HEK293T (cell line): Measurements from ENCODE around the gene DMKN.

ENCODE experiments used
- CTCF ChIA-PET: fragments of 350-600 bp; formaldehyde crosslinking; extraction: SDS; loops from one replicate; lab custom pipeline; 2021; ENCODE audit warnings: antibody characterized with exemption, inconsistent platforms; lab: Yijun Ruan, JAX
- POLR2A ChIA-PET: fragments of 350-600 bp; formaldehyde crosslinking; extraction: SDS; loops from one replicate; lab custom pipeline; 2020; ENCODE audit warnings: antibody characterized with exemption, inconsistent platforms; lab: Yijun Ruan, JAX
- DNase-seq: peaks from one replicate; pipeline ENCODE4 v3.0.0; 2012; ENCODE audit warnings: mixed read lengths; ENCODE audit errors: extremely low spot score
- ARNT ChIP-seq: fragments of 450-650 bp; IDR thresholded peaks from 2 replicates; pipeline ENCODE4 v1.6.1; 2017; ENCODE audit warnings: mild to moderate bottlenecking
- BHLHE40 ChIP-seq: fragments of 450-650 bp; IDR thresholded peaks from 2 replicates; pipeline ENCODE4 v1.6.1; 2016; ENCODE audit warnings: mild to moderate bottlenecking, moderate library complexity, borderline replicate concordance
- CTBP1 ChIP-seq: fragments of 450-650 bp; IDR thresholded peaks from 2 replicates; pipeline ENCODE4 v1.6.1; 2016; ENCODE audit warnings: borderline replicate concordance
- ELF4 ChIP-seq: fragments of 450-650 bp; IDR thresholded peaks from 2 replicates; pipeline ENCODE4 v1.6.1; 2017; ENCODE audit warnings: antibody characterized with exemption
- FOXA1 ChIP-seq: fragments of 450-650 bp; IDR thresholded peaks from 2 replicates; pipeline ENCODE4 v1.6.1; 2016; ENCODE audit warnings: mild to moderate bottlenecking
- FOXK2 ChIP-seq: fragments of 450-650 bp; IDR thresholded peaks from 2 replicates; pipeline ENCODE4 v1.6.1; 2016; ENCODE audit warnings: mild to moderate bottlenecking
- FOXM1 ChIP-seq: fragments of 450-650 bp; IDR thresholded peaks from 2 replicates; pipeline ENCODE4 v1.6.1; 2017; ENCODE audit warnings: mild to moderate bottlenecking, borderline replicate concordance
- HDGF ChIP-seq: fragments of 450-650 bp; IDR thresholded peaks from 2 replicates; pipeline ENCODE4 v1.6.1; 2017; ENCODE audit warnings: antibody characterized with exemption, borderline replicate concordance
- L3MBTL2 ChIP-seq: fragments of 450-650 bp; conservative IDR thresholded peaks from 2 replicates; pipeline ENCODE4 v1.6.1; 2016; ENCODE audit warnings: mild to moderate bottlenecking
- LEF1 ChIP-seq: fragments of 450-650 bp; IDR thresholded peaks from 2 replicates; pipeline ENCODE4 v1.6.1; 2017; ENCODE audit warnings: mild to moderate bottlenecking, borderline replicate concordance
- NFRKB ChIP-seq: fragments of 450-650 bp; IDR thresholded peaks from 2 replicates; pipeline ENCODE4 v1.6.1; 2016; ENCODE audit warnings: mild to moderate bottlenecking, moderate library complexity
- PKNOX1 ChIP-seq: fragments of 450-650 bp; IDR thresholded peaks from 2 replicates; pipeline ENCODE4 v1.6.1; 2016
- SP1 ChIP-seq: fragments of 450-650 bp; IDR thresholded peaks from 2 replicates; pipeline ENCODE4 v1.6.1; 2017
- SUZ12 ChIP-seq: fragments of 450-650 bp; IDR thresholded peaks from 2 replicates; pipeline ENCODE4 v1.6.1; 2016; ENCODE audit warnings: mild to moderate bottlenecking
- TARDBP ChIP-seq: fragments of 450-650 bp; IDR thresholded peaks from 2 replicates; pipeline ENCODE4 v1.6.1; 2016
- ZNF384 ChIP-seq: fragments of 450-650 bp; IDR thresholded peaks from 2 replicates; pipeline ENCODE4 v1.6.1; 2016

The DMKN gene

GRCh38 chr19:35491836-35492360 lies 21.6 kb downstream of the DMKN start:
- no peak for DNase-seq
- ChIA-PET CTCF (interaction anchor here (0.6 kb wide), 1 partner anchor 17 kb away, joined by 3 read pairs; no protein-coding TSS in a partner anchor), POLR2A (interaction anchor here (0.7 to 1.4 kb wide), 2 partner anchors 13 to 17 kb away, joined by 3 read pairs; no protein-coding TSS in a partner anchor)
- no peak for TF ChIP-seq SUZ12
- TF ChIP-seq TARDBP, result no peak
- TF ChIP-seq L3MBTL2, result no peak
- no peak for TF ChIP-seq ZNF384
- no peak for TF ChIP-seq BHLHE40
- no peak for TF ChIP-seq HDGF
- no peak for TF ChIP-seq ARNT
- no peak for TF ChIP-seq FOXA1
- TF ChIP-seq ELF4, result no peak
- no peak for TF ChIP-seq NFRKB
- no peak for TF ChIP-seq SP1
- TF ChIP-seq FOXK2, result no peak
- TF ChIP-seq PKNOX1, result no peak
- TF ChIP-seq LEF1, result no peak
- TF ChIP-seq FOXM1, result no peak
- no peak for TF ChIP-seq CTBP1

DNA sequence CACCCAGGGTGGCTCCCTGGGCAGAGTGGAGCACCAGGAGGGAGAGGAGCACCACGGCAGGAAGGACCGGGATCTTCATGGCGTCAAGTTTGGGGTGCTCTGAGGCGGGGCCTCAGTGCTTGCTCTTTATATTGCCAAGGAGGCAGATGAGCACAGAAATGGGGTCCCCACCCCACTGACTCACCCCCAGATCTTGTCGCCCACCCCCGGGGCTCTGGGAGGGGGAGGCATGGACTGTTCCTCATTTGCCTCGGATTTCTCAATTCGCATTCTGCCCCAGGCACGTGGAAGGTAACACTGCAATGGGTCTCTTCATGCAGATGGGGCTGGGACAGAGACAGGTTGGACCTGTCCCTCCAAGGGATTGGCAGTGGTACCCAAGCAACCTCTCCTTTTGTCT lies 23.1 kb downstream of the DMKN start, which contains the start of gene KRTDAP:
TSS of gene KRTDAP (minus strand) at position 101 of the 400 bp plus-strand sequence. CDS start at position 79, 22 bp downstream.
- ChIA-PET CTCF (no interaction called here), POLR2A (no interaction called here)
- no peak for DNase-seq
- no peak for TF ChIP-seq L3MBTL2

DNA sequence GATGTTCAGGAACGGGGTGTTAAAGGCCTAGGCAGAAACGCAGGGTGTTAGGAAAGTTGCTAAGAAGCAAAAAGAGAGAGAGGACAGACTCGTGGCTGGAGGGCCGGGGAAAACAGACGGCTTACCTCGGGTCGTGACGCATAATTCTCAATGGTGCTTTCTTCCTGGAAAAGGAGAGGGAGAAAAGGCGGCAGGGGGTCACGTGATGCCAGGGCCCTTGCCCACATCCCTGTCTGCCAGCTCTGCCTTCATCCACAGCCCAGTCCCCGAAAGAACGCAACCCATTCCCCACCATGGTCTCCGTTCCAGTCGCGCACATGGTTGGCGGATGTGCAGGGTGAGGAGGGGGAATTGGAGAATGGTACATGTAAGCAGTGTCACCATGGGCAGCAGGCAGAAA lies 24.8 kb downstream of the DMKN start:
- TF ChIP-seq CTBP1 (no peak), ARNT (no peak), FOXK2 (no peak), SUZ12 (no peak), SP1 (no peak), PKNOX1 (no peak), L3MBTL2 (no peak), ZNF384 (no peak)
- ChIA-PET CTCF (no interaction called here), POLR2A (no interaction called here)
- DNase-seq, result no peak

DNA sequence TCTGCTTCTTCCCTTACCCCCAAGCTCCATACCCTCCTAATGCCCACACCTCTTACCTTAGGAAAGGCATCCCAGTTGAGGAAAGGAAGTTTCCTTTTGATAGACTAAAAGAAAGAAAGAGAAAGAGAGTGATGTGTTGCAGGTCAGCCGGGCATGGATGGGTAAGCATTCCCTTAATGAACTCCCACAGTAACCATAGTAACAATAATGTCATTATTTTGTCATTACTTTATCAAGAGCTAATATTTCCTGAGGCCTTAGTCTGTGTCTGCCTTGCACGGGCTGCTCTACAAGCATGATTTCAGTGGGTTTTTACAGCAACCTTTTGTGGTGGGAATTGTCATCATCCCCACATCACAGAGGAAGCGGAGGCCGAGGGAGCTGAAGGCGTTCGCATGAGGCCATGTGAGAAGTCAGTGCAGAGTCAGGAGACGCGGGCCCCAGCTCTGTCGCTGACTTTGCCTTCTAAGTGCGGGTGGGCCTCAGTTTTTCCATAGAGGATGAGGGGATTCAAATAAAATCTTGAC lies 25.7 kb downstream of the DMKN start:
- TF ChIP-seq HDGF (no peak), ELF4 (no peak), ZNF384 (no peak), TARDBP (no peak), BHLHE40 (no peak), L3MBTL2 (no peak), PKNOX1 (no peak), SUZ12 (no peak), FOXA1 (no peak)
- no peak for DNase-seq
- ChIA-PET CTCF (no interaction called here), POLR2A (interaction anchor here (0.7 to 2.1 kb wide), 3 partner anchors 10 to 536 kb away, joined by 3 to 10 read pairs (median 6); no protein-coding TSS in a partner anchor)

- ChIA-PET POLR2A (interaction anchor here (2.1 kb wide), 2 partner anchors 11 to 24 kb away, joined by 6 to 10 read pairs; no protein-coding TSS in a partner anchor), CTCF (interaction anchor here (1.4 kb wide), 1 partner anchor 9 kb away, joined by 6 read pairs; no protein-coding TSS in a partner anchor)
- TF ChIP-seq ZNF384 (no peak), TARDBP (no peak), FOXK2 (no peak), BHLHE40 (no peak), NFRKB (no peak), HDGF (no peak), ARNT (no peak), SUZ12 (no peak), ELF4 (no peak), LEF1 (no peak), FOXM1 (no peak), FOXA1 (no peak), SP1 (no peak), L3MBTL2 (no peak), CTBP1 (no peak), PKNOX1 (no peak)
- no peak for DNase-seq
These were observed 27.2 kb downstream of the DMKN start for GRCh38 chr19:35486268-35486708.
